Measurements from ENCODE around the gene UNC93B1.

DNA sequence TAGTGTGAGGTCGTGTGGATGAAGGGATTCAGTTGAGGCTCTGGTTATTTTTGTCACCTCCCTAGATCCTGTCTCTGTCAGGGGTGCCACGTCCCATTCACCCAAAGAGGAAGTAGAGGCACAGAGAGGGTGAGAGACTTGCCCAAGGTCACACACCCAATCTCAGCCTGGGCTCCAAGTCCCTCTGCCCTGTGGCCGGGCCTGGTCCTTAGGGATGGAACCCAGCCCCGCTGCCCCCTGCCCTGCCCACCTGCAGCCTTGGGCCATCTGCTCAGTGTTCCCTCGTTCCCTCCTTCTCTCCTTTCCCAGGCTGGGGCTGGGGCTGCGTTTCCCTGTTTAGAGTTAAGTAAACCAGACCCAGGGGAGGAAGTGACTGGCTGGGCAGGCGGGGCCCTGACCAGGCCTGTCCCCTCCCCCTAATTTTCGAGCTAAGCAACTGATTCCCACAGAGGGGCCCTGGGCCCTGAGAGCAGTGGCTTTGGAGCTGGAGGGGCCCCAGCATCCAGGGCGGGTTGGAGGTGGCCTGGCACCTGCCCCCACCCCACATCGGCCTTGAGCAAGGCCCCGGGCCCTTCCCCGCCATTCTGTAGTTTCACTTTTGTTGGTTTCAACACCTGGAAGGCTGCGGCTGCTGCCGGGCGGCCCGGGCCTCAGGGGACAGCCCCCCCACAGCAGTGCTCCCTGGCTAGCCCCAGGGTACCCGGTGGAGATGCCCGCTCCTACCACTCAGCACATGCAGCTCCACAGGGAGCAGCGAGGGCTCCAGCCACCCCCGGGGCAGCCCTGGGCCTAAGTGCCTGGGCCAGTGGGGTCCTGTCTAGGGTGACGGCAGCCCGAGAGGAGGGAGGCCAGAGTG is 36.4 kb upstream of the UNC93B1 start:
- no peak for TF ChIP-seq ZNF138 (CRISPR knock-in tag; IDR thresholded peaks at IDR 0.05; ENCODE audit: low read depth)
- no peak for TF ChIP-seq DNMT3B (CRISPR knock-in tag; conservative IDR thresholded peaks at IDR 0.05)
- TF ChIP-seq RAD21 (CRISPR knock-in tag; IDR thresholded peaks at IDR 0.05) = no peak
